ENCODE data around the gene ZNF234. TPM values are rescaled to one million over a fixed set of nuclear protein-coding genes. Genes with fewer than 3 reads are reported as not detected.
A peak's percentile ranks its signal among the peaks of the same experiment; 100 is the strongest.

Gene ZNF234
- total and polyA plus RNA-seq, 2 of the 4 experiments (the other 2 are of a cell fraction), result 4.0 to 15.8 TPM

- Histone ChIP-seq H2BK120ac (ENCODE audit: low read depth, low read length) (peak within 1 kb of the TSS; percentile 24), H3K4me1 (ENCODE audit: control insufficient read depth, insufficient read depth, low read length) (no peaks in the 10 kb centered on the region), H2BK5ac (ENCODE audit: low read depth, low read length, poor library complexity, severe bottlenecking) (peak within 1 kb of the TSS; percentile 59), H3K4me3 (ENCODE audit: insufficient read depth, low read depth, low read length) (peak within 1 kb of the TSS; percentile 83), H3K4me2 (ENCODE audit: low read depth, low read length) (peak within 1 kb of the TSS; percentile 99), H3K9me3 (ENCODE audit: control insufficient read depth, insufficient read depth, low read length) (no peaks in the 10 kb centered on the region), H2BK20ac (ENCODE audit: low read depth, low read length) (no peak within 1 kb of the TSS), H3K14ac (replicated peaks; ENCODE audit: low read depth, low read length) (peak within 1 kb of the TSS; percentile 94), H3K79me1 (ENCODE audit: low read depth in 1 of 2, low read length in 2 of 2) (peaks cover 14 to 25% of the 10 kb centered on the region in 2 experiments), H3K56ac (ENCODE audit: extremely low read depth, insufficient read depth, low read length) (peak within 1 kb of the TSS; percentile 91), H4K91ac (ENCODE audit: insufficient read depth, low read depth, low read length) (peak within 1 kb of the TSS; percentile 71), H3K27ac (ENCODE audit: insufficient read depth, low read length) (peak within 1 kb of the TSS; percentile 66), H2AK5ac (ENCODE audit: low read depth, low read length) (no peak within 1 kb of the TSS), H2AFZ (replicated peaks; ENCODE audit: low read length, poor library complexity) (peak within 1 kb of the TSS; percentile 100), H3K23ac (ENCODE audit: low read depth, low read length) (peak within 1 kb of the TSS; percentile 95), H3K27me3 (ENCODE audit: control insufficient read depth, insufficient read depth, low read length) (no peaks in the 10 kb centered on the region), H3K9me1 (ENCODE audit: insufficient read depth, low read length) (no peaks in the 10 kb centered on the region), H2BK15ac (ENCODE audit: low read depth, low read length) (no peak within 1 kb of the TSS; the same call in 2 of the 3 replicates), H4K20me1 (ENCODE audit: insufficient read depth, low read length) (no peaks in the 10 kb centered on the region), H3K36me3 (ENCODE audit: control insufficient read depth, insufficient read depth, low read length) (peaks cover 8% of the 10 kb centered on the region), H4K8ac (ENCODE audit: low read depth in 2 of 2, low read length in 2 of 2) (peak within 1 kb of the TSS; percentile 56 to 89), H2AK9ac (replicated peaks; ENCODE audit: low read depth, low read length, poor library complexity) (peak within 1 kb of the TSS; percentile 95), H3K18ac (ENCODE audit: low read depth, low read length) (peak within 1 kb of the TSS; percentile 45; the same call in 1 of the 2 replicates), H3K9ac (ENCODE audit: low read depth, low read length) (peak within 1 kb of the TSS; percentile 89), H3K4ac (ENCODE audit: low read depth, low read length) (peak within 1 kb of the TSS; percentile 82), H4K5ac (ENCODE audit: low read depth, low read length) (peak within 1 kb of the TSS; percentile 79; the same call in 1 of the 2 replicates)
- ATAC-seq (ENCODE audit: low read depth) (peak; percentile 98), DNase-seq (peak; percentile 90)
- no TSS peak for BruUV-seq (replicated peaks)
- 3% methylated on average over 18 of the region's 50 CpGs; no CpG with 5 or more reads in 1 of the 2 experiments for whole genome bisulfite sequencing, 2 experiments (ENCODE audit: extremely low coverage in 2 of 2, insufficient read length in 1 of 2)
- CTCF ChIA-PET, result no interaction called here
- POLR2A ChIA-PET (ENCODE audit: unreplicated experiment), result no interaction called here
- dilution Hi-C loops (cut with HindIII; ENCODE audit: low sequenced_read_pairs, unreplicated experiment) (no loop called here), intact Hi-C loops (cut with micrococcal nuclease) (loop anchor here (10.0 kb wide), 1 partner anchor 159 kb away; the partner anchor contains the start of gene ZNF45), in situ Hi-C loops (cut with MboI; ENCODE audit: low sequenced_read_pairs) (no loop called here)
- TF ChIP-seq FOS (IDR thresholded peaks at IDR 0.05; ENCODE audit: low read depth, low read length) (no peak), MAFK (IDR thresholded peaks at IDR 0.05; ENCODE audit: low read depth, low read length) (no peak), CEBPB (IDR thresholded peaks at IDR 0.05; ENCODE audit: low read depth, low read length) (no peak), NFE2L2 (IDR thresholded peaks at IDR 0.05; ENCODE audit: low read depth, low read length) (no peak), ELK1 (IDR thresholded peaks at IDR 0.05; ENCODE audit: borderline replicate concordance, low read depth, low read length) (no peak), POLR2A (IDR thresholded peaks at IDR 0.05; ENCODE audit: low read depth, low read length) (peak; percentile 55; the same call in 1 of the 2 replicates), RAD21 (IDR thresholded peaks at IDR 0.05; ENCODE audit: low read length) (no peak), RCOR1 (IDR thresholded peaks at IDR 0.05; ENCODE audit: insufficient replicate concordance, low read length) (no peak), MAZ (IDR thresholded peaks at IDR 0.05; ENCODE audit: borderline replicate concordance, low read depth, low read length) (peak; percentile 27; the same call in 1 of the 2 replicates), MXI1 (IDR thresholded peaks at IDR 0.05; ENCODE audit: borderline replicate concordance, low read depth, low read length) (no peak), BHLHE40 (IDR thresholded peaks at IDR 0.05; ENCODE audit: low read depth, low read length) (no peak)
Measured at GRCh38 chr19:44093931-44094765, 47.2 kb upstream of the ZNF234 start, which contains the start of gene ZNF224. TSS of gene ZNF224 (plus strand) at chr19:44094361. CDS start at chr19:44097874, 3,513 bp downstream.

All from IMR-90 (cell line).